ENCODE measurements around the gene CHMP1B. TPM values are rescaled to one million over a fixed set of nuclear protein-coding genes. Genes with fewer than 3 reads are reported as not detected.

Gene CHMP1B
- total RNA-seq, 1 donor, result 63.7 TPM

DNA sequence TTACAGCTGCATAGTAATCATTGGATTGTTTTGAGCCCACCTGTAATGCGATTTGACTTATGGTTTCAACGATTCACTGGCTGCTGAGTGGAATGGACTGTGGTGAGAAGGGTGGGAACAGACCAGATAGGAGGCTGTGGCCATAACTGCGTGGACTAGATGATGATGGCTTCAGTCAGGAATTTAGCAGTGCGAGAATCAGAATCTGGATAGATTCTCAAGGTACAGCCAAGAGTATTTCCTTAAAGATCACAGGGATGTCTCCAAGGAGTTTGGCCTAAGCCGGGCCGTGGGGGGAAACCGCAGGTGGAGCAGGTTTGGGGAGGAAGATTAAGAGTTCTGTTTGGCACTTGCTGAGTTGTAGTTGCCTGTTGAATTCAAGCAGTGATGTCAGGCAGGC lies 44.0 kb upstream of the CHMP1B start:
- TF ChIP-seq, protein P1, sequence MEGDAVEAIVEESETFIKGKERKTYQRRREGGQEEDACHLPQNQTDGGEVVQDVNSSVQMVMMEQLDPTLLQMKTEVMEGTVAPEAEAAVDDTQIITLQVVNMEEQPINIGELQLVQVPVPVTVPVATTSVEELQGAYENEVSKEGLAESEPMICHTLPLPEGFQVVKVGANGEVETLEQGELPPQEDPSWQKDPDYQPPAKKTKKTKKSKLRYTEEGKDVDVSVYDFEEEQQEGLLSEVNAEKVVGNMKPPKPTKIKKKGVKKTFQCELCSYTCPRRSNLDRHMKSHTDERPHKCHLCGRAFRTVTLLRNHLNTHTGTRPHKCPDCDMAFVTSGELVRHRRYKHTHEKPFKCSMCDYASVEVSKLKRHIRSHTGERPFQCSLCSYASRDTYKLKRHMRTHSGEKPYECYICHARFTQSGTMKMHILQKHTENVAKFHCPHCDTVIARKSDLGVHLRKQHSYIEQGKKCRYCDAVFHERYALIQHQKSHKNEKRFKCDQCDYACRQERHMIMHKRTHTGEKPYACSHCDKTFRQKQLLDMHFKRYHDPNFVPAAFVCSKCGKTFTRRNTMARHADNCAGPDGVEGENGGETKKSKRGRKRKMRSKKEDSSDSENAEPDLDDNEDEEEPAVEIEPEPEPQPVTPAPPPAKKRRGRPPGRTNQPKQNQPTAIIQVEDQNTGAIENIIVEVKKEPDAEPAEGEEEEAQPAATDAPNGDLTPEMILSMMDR (IDR thresholded peaks at IDR 0.05; ENCODE audit: extremely low read depth, low read depth, low read length), result no peak
- H4K20me1 ChIP-seq (ENCODE audit: insufficient read depth, low read length), result no peaks in the 10 kb centered on the region
- H3K4me3 ChIP-seq (ENCODE audit: insufficient read depth, low read length), result no peak overlapping the region
- H3K27me3 ChIP-seq (ENCODE audit: insufficient read depth, low read length), result no peaks in the 10 kb centered on the region
- no peaks in the 10 kb centered on the region for H3K36me3 ChIP-seq (ENCODE audit: insufficient read depth, low read length)
- H3K9me3 ChIP-seq (ENCODE audit: low read depth, low read length), result no peaks in the 10 kb centered on the region
- no peak overlapping the region for H3K4me2 ChIP-seq (ENCODE audit: insufficient read depth, low read length)
- H3K27ac ChIP-seq (ENCODE audit: low read depth, low read length), result peak overlapping the region; percentile 35
- H3K79me2 ChIP-seq (ENCODE audit: insufficient read depth, low read length), result no peaks in the 10 kb centered on the region
- H2AFZ ChIP-seq (ENCODE audit: low read length), result no peak overlapping the region
- peaks cover 14% of the 10 kb centered on the region for H3K4me1 ChIP-seq (ENCODE audit: insufficient read depth, low read length)
- DNase-seq (ENCODE audit: insufficient read length, low spot score, missing footprints), result no peak

DNA sequence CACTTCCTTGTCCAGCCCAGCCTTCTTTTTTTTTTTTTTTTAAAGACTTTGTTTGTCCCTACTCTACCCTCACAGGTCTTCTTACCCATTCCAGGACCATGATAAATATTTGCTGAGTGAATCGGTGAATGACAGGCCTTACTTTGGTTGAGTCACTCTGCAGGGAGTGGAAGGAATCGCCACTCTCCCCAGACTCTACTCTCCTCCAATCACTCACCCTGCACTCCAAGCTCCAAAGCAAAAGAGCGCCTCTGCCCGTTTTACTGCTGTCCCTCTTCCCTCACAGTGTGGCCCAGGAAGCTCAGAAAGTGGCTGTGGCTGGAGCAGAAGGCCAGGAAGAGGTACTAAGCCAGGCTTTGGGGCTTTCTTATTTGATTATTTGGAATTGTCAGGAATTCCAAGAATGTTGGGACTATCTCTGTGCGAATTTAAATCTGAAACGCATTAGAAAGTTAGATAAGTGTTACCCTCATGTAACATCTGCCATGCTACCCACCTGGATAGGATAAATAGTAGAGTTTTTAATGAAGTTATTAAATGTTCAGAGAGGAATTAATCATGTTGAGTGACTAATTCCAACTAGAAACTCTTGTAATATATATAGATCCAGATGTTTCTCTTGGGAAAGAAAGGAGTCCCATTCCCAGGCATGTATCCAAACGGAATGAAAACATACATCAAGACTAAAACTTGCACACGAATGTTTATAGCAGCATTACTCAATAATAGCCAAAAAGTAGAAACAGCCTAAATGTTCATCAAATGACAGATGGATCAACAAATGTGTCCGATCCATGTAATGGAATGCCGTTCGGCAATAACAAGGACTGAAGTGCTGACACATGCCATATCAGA lies 43.0 kb upstream of the CHMP1B start:
- Histone ChIP-seq H4K20me1 (ENCODE audit: insufficient read depth, low read length) (no peaks in the 10 kb centered on the region), H2AFZ (ENCODE audit: low read length) (peak overlapping the region; percentile 59), H3K36me3 (ENCODE audit: insufficient read depth, low read length) (no peaks in the 10 kb centered on the region), H3K4me2 (ENCODE audit: insufficient read depth, low read length) (no peak overlapping the region), H3K79me2 (ENCODE audit: insufficient read depth, low read length) (no peaks in the 10 kb centered on the region), H3K4me3 (ENCODE audit: insufficient read depth, low read length) (no peak overlapping the region), H3K27me3 (ENCODE audit: insufficient read depth, low read length) (no peaks in the 10 kb centered on the region), H3K9me3 (ENCODE audit: low read depth, low read length) (no peaks in the 10 kb centered on the region), H3K27ac (ENCODE audit: low read depth, low read length) (peak overlapping the region; percentile 35), H3K4me1 (ENCODE audit: insufficient read depth, low read length) (peaks cover 14% of the 10 kb centered on the region)
- no peak for DNase-seq (ENCODE audit: insufficient read length, low spot score, missing footprints)
- TF ChIP-seq, protein P1 (IDR thresholded peaks at IDR 0.05; ENCODE audit: extremely low read depth, low read depth, low read length), result no peak

DNA sequence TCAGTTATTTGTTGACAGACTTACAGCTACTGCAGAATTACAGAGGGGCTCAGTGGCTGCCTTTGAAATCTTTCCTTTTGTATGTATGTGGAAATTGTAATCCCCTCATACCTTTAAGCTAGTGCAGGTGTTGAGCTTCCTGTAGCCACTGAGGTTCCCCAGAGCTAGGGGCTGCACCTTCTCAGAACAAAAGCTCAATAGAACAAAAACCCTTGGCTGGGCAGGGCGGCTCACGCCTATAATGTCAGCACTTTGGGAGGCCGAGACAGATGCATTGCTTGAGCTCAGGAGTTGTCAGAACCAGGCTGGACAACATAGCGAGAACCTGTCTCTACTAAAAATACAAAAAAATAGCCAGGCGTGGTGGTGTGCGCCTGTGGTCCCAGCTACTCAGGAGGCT lies 41.3 kb upstream of the CHMP1B start:
- Histone ChIP-seq H4K20me1 (ENCODE audit: insufficient read depth, low read length) (no peaks in the 10 kb centered on the region), H3K4me1 (ENCODE audit: insufficient read depth, low read length) (peaks cover 14% of the 10 kb centered on the region), H3K4me3 (ENCODE audit: insufficient read depth, low read length) (no peak overlapping the region), H3K36me3 (ENCODE audit: insufficient read depth, low read length) (no peaks in the 10 kb centered on the region), H3K9me3 (ENCODE audit: low read depth, low read length) (no peaks in the 10 kb centered on the region), H3K79me2 (ENCODE audit: insufficient read depth, low read length) (no peaks in the 10 kb centered on the region), H2AFZ (ENCODE audit: low read length) (no peak overlapping the region), H3K4me2 (ENCODE audit: insufficient read depth, low read length) (no peak overlapping the region), H3K27ac (ENCODE audit: low read depth, low read length) (no peak overlapping the region), H3K27me3 (ENCODE audit: insufficient read depth, low read length) (no peaks in the 10 kb centered on the region)
- TF ChIP-seq, protein P1 (IDR thresholded peaks at IDR 0.05; ENCODE audit: extremely low read depth, low read depth, low read length), result no peak
- DNase-seq (ENCODE audit: insufficient read length, low spot score, missing footprints), result no peak

DNA sequence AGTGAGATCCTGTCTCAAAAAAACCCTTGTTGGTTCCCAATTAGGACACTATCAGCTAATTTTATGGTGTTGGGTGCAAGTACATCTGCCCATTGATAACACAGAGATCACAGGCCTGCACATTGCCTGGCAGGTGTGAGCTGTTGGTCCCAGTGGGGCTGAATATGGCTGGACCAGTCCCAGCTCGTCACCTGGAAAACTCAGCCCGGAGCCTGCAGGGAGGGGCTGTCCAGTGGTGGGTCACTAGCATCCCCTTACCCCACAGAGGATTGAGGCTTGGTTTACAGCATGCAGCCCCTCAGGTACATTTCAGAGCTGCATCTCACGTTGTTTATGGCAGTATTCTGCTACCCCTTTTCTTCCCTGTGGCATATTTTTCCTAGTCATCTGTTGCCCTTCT lies 40.8 kb upstream of the CHMP1B start:
- no peak overlapping the region for H3K4me3 ChIP-seq (ENCODE audit: insufficient read depth, low read length)
- H3K4me2 ChIP-seq (ENCODE audit: insufficient read depth, low read length), result no peak overlapping the region
- H3K27ac ChIP-seq (ENCODE audit: low read depth, low read length), result no peak overlapping the region
- no peaks in the 10 kb centered on the region for H3K9me3 ChIP-seq (ENCODE audit: low read depth, low read length)
- H3K27me3 ChIP-seq (ENCODE audit: insufficient read depth, low read length), result no peaks in the 10 kb centered on the region
- DNase-seq (ENCODE audit: insufficient read length, low spot score, missing footprints), result no peak
- H4K20me1 ChIP-seq (ENCODE audit: insufficient read depth, low read length), result no peaks in the 10 kb centered on the region
- no peak overlapping the region for H2AFZ ChIP-seq (ENCODE audit: low read length)
- TF ChIP-seq, protein P1 (IDR thresholded peaks at IDR 0.05; ENCODE audit: extremely low read depth, low read depth, low read length), result no peak
- H3K4me1 ChIP-seq (ENCODE audit: insufficient read depth, low read length), result peaks cover 14% of the 10 kb centered on the region
- H3K79me2 ChIP-seq (ENCODE audit: insufficient read depth, low read length), result no peaks in the 10 kb centered on the region
- H3K36me3 ChIP-seq (ENCODE audit: insufficient read depth, low read length), result no peaks in the 10 kb centered on the region
